IgD-negative memory B cell (primary cell): ENCODE measurements around the gene NFKBIE. TPM values are rescaled to one million over a fixed set of nuclear protein-coding genes. Genes with fewer than 3 reads are reported as not detected.

Experiments
- H3K27ac Mint-ChIP-seq, 3 donors: one replicate each; pipeline ENCODE4 v1.8.0; 2020 to 2022; ENCODE audit warnings: mild to moderate bottlenecking in 3 of 3, mixed read lengths in 3 of 3, moderate library complexity in 1 of 3
- H3K27me3 Mint-ChIP-seq: one replicate; pipeline ENCODE4 v1.8.0; 2021; ENCODE audit warnings: mixed read lengths
- H3K36me3 Mint-ChIP-seq: one replicate; pipeline ENCODE4 v1.8.0; 2020; ENCODE audit warnings: mild to moderate bottlenecking, mixed read lengths
- H3K4me1 Mint-ChIP-seq, 3 donors: one replicate each; pipeline ENCODE4 v1.8.0; 2020 to 2022; ENCODE audit warnings: mixed read lengths in 3 of 3, mild to moderate bottlenecking in 1 of 3
- H3K4me3 Mint-ChIP-seq, 4 donors: one replicate each; pipeline ENCODE4 v1.8.0; 2020 to 2022; ENCODE audit warnings: mild to moderate bottlenecking in 4 of 4, mixed read lengths in 4 of 4, moderate library complexity in 3 of 4
- H3K9me3 Mint-ChIP-seq, 3 donors: one replicate each; pipeline ENCODE4 v1.8.0; 2020 to 2021; ENCODE audit warnings: mixed read lengths in 3 of 3, mild to moderate bottlenecking in 1 of 3
- polyA plus RNA-seq: library from polyadenylated mRNA; unstranded; fragments of 300-500 nt; fragmentation: Illumina TruSeq; gene quantifications from one replicate; pipeline ENCODE4 v1.2.3, GENCODE V29; 2021

Gene NFKBIE
- polyA plus RNA-seq, 1 donor from 2014 or later, result 23.5 TPM

- Mint-ChIP-seq H3K27ac (no peak overlapping the region), H3K27me3 (peaks cover 23% of the 10 kb centered on the region), H3K4me3 (no peak overlapping the region), H3K36me3 (peaks cover 5% of the 10 kb centered on the region), H3K4me1 (no peaks in the 10 kb centered on the region), H3K9me3 (peaks cover 0 to 2% (median 0%) of the 10 kb centered on the region in 3 donors)
These were observed 20.4 kb upstream of the NFKBIE start for GRCh38 chr6:44285552-44286284.

GRCh38 chr6:44284867-44285266 is 19.5 kb upstream of the NFKBIE start:
- no peak overlapping the region for H3K4me3 Mint-ChIP-seq
- peak overlapping the region in 1 of 3 donors; percentile 3 for H3K27ac Mint-ChIP-seq
- H3K9me3 Mint-ChIP-seq, result peaks cover 0 to 3% (median 0%) of the 10 kb centered on the region in 3 donors
- H3K27me3 Mint-ChIP-seq, result peaks cover 19% of the 10 kb centered on the region
- no peaks in the 10 kb centered on the region for H3K4me1 Mint-ChIP-seq
- H3K36me3 Mint-ChIP-seq, result peaks cover 5% of the 10 kb centered on the region

GRCh38 chr6:44284121-44284520 is 18.8 kb upstream of the NFKBIE start:
- H3K4me3 Mint-ChIP-seq, result no peak overlapping the region

GRCh38 chr6:44278774-44279697 is 13.7 kb upstream of the NFKBIE start:
- Mint-ChIP-seq H3K27ac (no peak overlapping the region), H3K36me3 (peaks cover 1% of the 10 kb centered on the region), H3K4me1 (peaks cover 0 to 6% (median 0%) of the 10 kb centered on the region in 3 donors)

More at GRCh38 chr6:44284121-44284520, 18.8 kb upstream of the NFKBIE start:
- H3K27ac Mint-ChIP-seq, result no peak overlapping the region
- peaks cover 16% of the 10 kb centered on the region for H3K27me3 Mint-ChIP-seq
- peaks cover 0 to 5% (median 0%) of the 10 kb centered on the region in 3 donors for H3K9me3 Mint-ChIP-seq
- H3K36me3 Mint-ChIP-seq, result peaks cover 5% of the 10 kb centered on the region
- H3K4me1 Mint-ChIP-seq, result no peaks in the 10 kb centered on the region

DNA sequence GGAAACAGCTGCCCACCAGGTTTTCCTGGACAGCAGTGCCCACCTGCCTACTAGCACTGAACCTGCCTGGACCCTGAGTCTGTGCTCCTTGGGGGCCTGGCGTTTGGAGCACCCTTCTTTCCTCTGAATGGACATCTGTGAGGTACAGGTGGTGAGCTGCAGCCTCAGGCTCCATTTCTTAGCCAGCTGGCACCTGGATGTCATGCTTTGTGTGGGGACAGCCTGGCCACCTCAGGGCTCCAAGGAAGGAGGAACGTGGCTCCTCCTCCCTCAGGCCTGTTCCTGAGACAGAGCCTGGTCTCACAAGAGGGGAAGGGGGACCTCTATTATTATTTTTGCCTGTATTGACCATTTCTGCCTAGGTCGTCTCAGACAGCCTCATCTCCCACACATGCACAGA is 13.0 kb upstream of the NFKBIE start:
- Mint-ChIP-seq H3K4me1 (peaks cover 0 to 6% (median 0%) of the 10 kb centered on the region in 3 donors), H3K9me3 (peaks cover 0 to 6% (median 0%) of the 10 kb centered on the region in 3 donors), H3K27ac (no peak overlapping the region), H3K27me3 (peaks cover 34% of the 10 kb centered on the region), H3K36me3 (peaks cover 1% of the 10 kb centered on the region), H3K4me3 (peak overlapping the region in 1 of 4 donors; percentile 45)

More at GRCh38 chr6:44278774-44279697, 13.7 kb upstream of the NFKBIE start:
- Mint-ChIP-seq H3K4me3 (no peak overlapping the region), H3K27me3 (peaks cover 31% of the 10 kb centered on the region), H3K9me3 (peaks cover 0 to 6% (median 0%) of the 10 kb centered on the region in 3 donors)

- Mint-ChIP-seq H3K27ac (peak overlapping the region in 1 of 3 donors; percentile 39), H3K4me1 (peaks cover 0 to 6% (median 0%) of the 10 kb centered on the region in 3 donors), H3K4me3 (peak overlapping the region in 1 of 4 donors; percentile 45), H3K27me3 (peaks cover 39% of the 10 kb centered on the region), H3K9me3 (peaks cover 0 to 6% (median 0%) of the 10 kb centered on the region in 3 donors), H3K36me3 (peaks cover 1% of the 10 kb centered on the region)
These were observed 12.4 kb upstream of the NFKBIE start for GRCh38 chr6:44277763-44278162.

GRCh38 chr6:44276667-44277640 is 11.6 kb upstream of the NFKBIE start:
- H3K27ac Mint-ChIP-seq, result peak overlapping the region in 1 of 3 donors; percentile 39
- peaks cover 0 to 6% (median 0%) of the 10 kb centered on the region in 3 donors for H3K4me1 Mint-ChIP-seq
- peaks cover 37% of the 10 kb centered on the region for H3K27me3 Mint-ChIP-seq

GRCh38 chr6:44275749-44276648 is 10.6 kb upstream of the NFKBIE start:
- H3K9me3 Mint-ChIP-seq, result peaks cover 0 to 6% (median 0%) of the 10 kb centered on the region in 3 donors
- no peak overlapping the region for H3K27ac Mint-ChIP-seq
- H3K4me1 Mint-ChIP-seq, result peaks cover 0 to 6% (median 0%) of the 10 kb centered on the region in 3 donors
- no peaks in the 10 kb centered on the region for H3K36me3 Mint-ChIP-seq
- no peak overlapping the region for H3K4me3 Mint-ChIP-seq
- peaks cover 43% of the 10 kb centered on the region for H3K27me3 Mint-ChIP-seq

More at GRCh38 chr6:44276667-44277640, 11.6 kb upstream of the NFKBIE start:
- Mint-ChIP-seq H3K9me3 (peaks cover 0 to 6% (median 0%) of the 10 kb centered on the region in 3 donors), H3K4me3 (peak overlapping the region in 1 of 4 donors; percentile 77), H3K36me3 (no peaks in the 10 kb centered on the region)

DNA sequence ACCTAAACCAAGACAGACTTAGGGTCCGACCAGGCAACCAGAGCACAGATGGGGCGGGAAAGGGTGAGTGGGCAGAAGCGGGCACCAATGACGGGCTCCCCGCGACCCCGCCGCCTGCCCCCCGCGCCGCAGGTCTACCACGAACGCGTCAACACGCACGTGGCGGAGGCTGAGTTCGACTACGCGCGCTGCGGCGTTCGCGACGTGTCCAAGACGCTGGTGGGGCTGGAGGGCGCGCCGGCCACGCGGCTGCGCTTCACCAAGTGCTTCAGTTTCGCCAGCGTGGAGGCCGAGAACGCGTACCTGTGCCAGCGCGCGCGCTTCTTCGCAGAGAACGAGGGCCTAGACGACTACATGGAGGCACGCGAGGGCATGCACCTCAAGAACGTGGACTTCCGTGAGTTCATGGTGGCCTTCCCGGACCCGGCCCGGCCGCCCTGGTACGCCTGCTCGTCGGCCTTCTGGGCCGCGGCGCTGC is 10.0 kb upstream of the NFKBIE start:
- Mint-ChIP-seq H3K9me3 (peaks cover 0 to 5% (median 0%) of the 10 kb centered on the region in 3 donors), H3K36me3 (no peaks in the 10 kb centered on the region), H3K27ac (no peak overlapping the region), H3K4me1 (peaks cover 0 to 6% (median 0%) of the 10 kb centered on the region in 3 donors), H3K4me3 (no peak overlapping the region), H3K27me3 (peaks cover 44% of the 10 kb centered on the region)

- H3K27me3 Mint-ChIP-seq, result peaks cover 49% of the 10 kb centered on the region
- H3K4me3 Mint-ChIP-seq, result peak overlapping the region in 1 of 4 donors; percentile 30
- peaks cover 6 to 8% (median 7%) of the 10 kb centered on the region in 3 donors for H3K4me1 Mint-ChIP-seq
- no peak overlapping the region for H3K27ac Mint-ChIP-seq
- peaks cover 0 to 1% (median 0%) of the 10 kb centered on the region in 3 donors for H3K9me3 Mint-ChIP-seq
- no peaks in the 10 kb centered on the region for H3K36me3 Mint-ChIP-seq
These were observed 8.3 kb upstream of the NFKBIE start for GRCh38 chr6:44273617-44274016.

- peaks cover 48% of the 10 kb centered on the region for H3K27me3 Mint-ChIP-seq
- no peak overlapping the region for H3K27ac Mint-ChIP-seq
- peak overlapping the region in 1 of 4 donors; percentile 53 for H3K4me3 Mint-ChIP-seq
- H3K4me1 Mint-ChIP-seq, result peaks cover 6 to 8% (median 7%) of the 10 kb centered on the region in 3 donors
- H3K9me3 Mint-ChIP-seq, result peaks cover 0 to 1% (median 0%) of the 10 kb centered on the region in 3 donors
- H3K36me3 Mint-ChIP-seq, result no peaks in the 10 kb centered on the region
These were observed 7.7 kb upstream of the NFKBIE start for GRCh38 chr6:44272999-44273566.

DNA sequence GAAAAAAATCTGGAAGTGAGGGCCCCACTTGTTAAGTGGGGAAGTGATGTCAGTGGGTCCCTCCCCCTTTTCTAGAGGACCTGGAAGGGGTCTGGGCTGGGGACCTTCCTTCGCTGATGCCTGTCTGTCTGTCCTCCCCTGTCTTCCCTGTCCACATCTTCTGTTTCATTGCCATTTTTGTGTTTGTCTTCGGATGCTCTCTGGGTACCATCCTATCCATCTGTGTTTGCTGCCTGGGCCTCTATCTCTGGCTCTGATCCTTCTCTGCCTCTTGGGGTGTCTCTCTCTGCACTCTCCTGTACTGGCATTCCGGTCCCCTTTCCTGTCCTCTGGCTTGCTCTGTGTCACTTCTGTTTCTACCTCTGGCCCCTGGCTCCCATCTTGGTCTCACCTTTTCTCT is 7.2 kb upstream of the NFKBIE start:
- Mint-ChIP-seq H3K4me3 (peak overlapping the region in 2 of 4 donors; percentile 24 to 53), H3K36me3 (no peaks in the 10 kb centered on the region), H3K9me3 (peaks cover 0 to under 1% (median 0%) of the 10 kb centered on the region in 3 donors), H3K27me3 (peaks cover 42% of the 10 kb centered on the region), H3K4me1 (peaks cover 9 to 11% (median 10%) of the 10 kb centered on the region in 3 donors), H3K27ac (peak overlapping the region in 2 of 3 donors; percentile 25 to 69)
